Stimulated activated CD4-positive, alpha-beta T cell treated with anti-CD3 and anti-CD28 coated beads, TNF-alpha, amount 100 ng/mL, for 4 hours (primary cell): Measurements from ENCODE around the gene MOB3B.

Experiments
- DNase-seq, 3 experiments: peaks; one replicate each; pipeline ENCODE4 v3.0.0-alpha.2; 2020; ENCODE audit warnings: low read depth in 3 of 3

The MOB3B gene

DNA sequence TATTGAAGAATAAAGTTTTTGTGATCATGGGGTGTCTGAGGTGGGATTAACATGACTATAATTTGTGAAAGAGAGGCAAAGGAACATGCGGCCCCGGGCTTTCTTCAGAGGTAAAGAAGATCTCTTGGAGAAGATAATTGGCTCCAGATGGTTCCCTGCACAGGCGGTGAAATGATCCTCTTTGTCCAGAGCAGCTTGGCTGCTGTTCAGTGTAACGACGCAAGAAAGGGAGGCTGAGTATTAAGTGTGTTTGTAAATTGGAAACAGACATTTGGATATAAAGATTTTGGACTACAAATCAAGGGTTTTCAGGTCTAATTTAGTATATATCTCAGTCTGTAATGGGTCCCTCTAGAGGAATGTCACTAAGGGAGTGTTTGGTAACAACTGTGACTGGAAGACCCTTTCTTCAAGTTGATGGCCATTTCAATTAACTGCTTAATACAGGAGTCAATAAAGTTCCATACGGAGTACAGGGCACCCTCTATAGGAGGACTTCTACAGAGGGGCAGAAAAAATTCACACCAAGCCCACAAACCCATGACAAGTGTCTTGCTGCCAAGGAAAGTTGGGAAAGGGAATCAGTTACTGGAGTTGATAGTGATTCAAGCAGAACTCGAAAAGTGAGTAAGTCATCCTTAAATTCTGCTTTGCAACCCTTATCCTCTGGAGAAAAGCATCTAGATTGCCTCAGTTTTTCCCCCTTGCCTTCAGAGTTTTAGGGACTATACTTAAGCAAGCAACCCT, 236.8 kb downstream of the MOB3B start:
- no peak for DNase-seq

GRCh38 chr9:27291292-27291691, 238.3 kb downstream of the MOB3B start:
- DNase-seq: no peak

GRCh38 chr9:27282269-27282668, 247.3 kb downstream of the MOB3B start:
- DNase-seq: no peak

DNA sequence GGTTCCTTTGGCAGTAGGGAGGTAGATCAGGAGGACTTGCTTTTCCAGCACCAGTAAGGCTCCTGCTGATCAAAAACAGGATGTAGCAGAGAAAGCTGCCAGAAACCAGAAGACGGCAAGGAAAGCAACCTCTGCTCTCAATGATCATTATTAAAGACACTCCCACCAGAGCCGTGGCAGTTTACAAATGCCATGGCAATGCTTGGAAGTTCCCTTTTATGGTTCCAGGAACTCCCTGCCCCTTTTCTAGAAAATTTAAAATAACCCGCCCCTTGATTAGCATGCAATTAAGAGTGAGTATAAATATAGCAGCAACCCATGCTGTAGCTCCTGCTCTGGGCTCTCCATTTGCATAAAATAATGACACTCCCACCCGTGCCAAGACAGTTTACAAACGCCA, 248.8 kb downstream of the MOB3B start:
- no peak for DNase-seq

GRCh38 chr9:27280249-27280648, 249.4 kb downstream of the MOB3B start:
- no peak for DNase-seq

- DNase-seq: no peak
Measured at GRCh38 chr9:27279611-27280010, 250.0 kb downstream of the MOB3B start.

- DNase-seq: no peak
Measured at GRCh38 chr9:27278374-27278773, 251.2 kb downstream of the MOB3B start.

DNA sequence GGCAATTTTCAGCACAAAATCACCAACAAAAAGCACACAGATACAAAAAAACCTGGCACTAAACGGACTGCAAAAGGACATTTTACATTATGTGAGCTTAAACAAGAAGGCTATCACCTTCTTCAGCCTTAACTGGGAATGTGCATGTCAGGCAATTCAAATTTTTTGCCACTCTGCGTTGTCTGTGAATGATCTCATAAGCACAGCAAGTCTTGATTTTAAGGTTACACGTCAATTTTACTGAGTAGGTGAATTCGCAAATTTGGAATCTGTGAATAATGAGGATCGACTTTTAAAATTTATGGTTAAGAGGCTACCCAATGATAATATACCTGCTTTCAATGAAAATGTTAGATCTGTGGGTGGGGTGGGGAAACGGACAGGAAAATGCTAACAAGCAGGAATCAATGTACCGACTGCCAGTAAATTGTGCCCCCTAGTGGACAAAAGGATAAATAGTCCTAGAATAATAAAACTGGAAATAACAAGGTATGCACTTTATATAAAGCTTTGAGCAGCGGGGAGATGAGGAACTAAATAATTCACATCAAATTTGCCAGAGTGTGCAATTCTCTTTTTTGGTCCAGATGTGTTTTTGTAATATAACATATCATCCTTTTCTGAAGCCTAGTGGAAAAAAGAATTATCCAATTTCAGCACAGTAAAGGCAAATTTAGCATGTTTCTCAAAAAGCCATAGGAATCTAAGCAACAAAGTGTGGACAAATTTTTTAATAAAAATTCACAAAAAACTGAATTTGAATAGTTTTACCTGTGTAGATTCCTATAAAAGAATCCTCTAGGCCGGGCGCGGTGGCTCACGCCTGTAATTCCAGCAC, 253.2 kb downstream of the MOB3B start:
- DNase-seq: no peak
